CD14-positive monocyte (primary cell): ENCODE measurements around the gene RPL26. TPM values are rescaled to one million over a fixed set of nuclear protein-coding genes. Genes with fewer than 3 reads are reported as not detected.

ENCODE experiments used
- DNase-seq, 3 donors: peaks; one replicate each; pipeline ENCODE4 v3.0.0-alpha.2; 2011 to 2022
- H2AFZ ChIP-seq: 2 replicates; pipeline ENCODE4 v1.6.0; 2012; ENCODE audit warnings: mild to moderate bottlenecking, low read depth, low read length, inconsistent platforms; ENCODE audit not compliant: insufficient read depth, poor library complexity, severe bottlenecking
- H3K27ac ChIP-seq, 2 donors: 1 replicate in 1 of 2; 2 replicates in 1 of 2; pipeline ENCODE4 v1.5.1; 2012 to 2013; ENCODE audit warnings: low read length in 2 of 2, control low read depth in 1 of 2, inconsistent platforms in 1 of 2, low read depth in 1 of 2, mild to moderate bottlenecking in 1 of 2
- H3K27me3 ChIP-seq, 2 donors: one replicate each; pipeline versions ENCODE4 v1.6.0 to v1.6.1; 2011 to 2013; ENCODE audit warnings: low read length in 2 of 2; ENCODE audit not compliant: control insufficient read depth in 2 of 2, insufficient read depth in 2 of 2
- H3K36me3 ChIP-seq, 2 donors: replicated peaks in 1 of 2; 1 replicate in 1 of 2; 2 replicates in 1 of 2; pipeline versions ENCODE4 v1.5.1 to v1.6.1; 2012 to 2013; ENCODE audit warnings: low read length in 2 of 2, control low read depth in 1 of 2, inconsistent platforms in 1 of 2, mild to moderate bottlenecking in 1 of 2; ENCODE audit not compliant: insufficient read depth in 2 of 2, control insufficient read depth in 1 of 2
- H3K4me1 ChIP-seq, 2 donors: 1 replicate in 1 of 2; 2 replicates in 1 of 2; pipeline versions ENCODE4 v1.5.1 to v1.6.1; 2012 to 2013; ENCODE audit warnings: low read length in 2 of 2, control low read depth in 1 of 2, inconsistent platforms in 1 of 2, mild to moderate bottlenecking in 1 of 2, moderate library complexity in 1 of 2; ENCODE audit not compliant: insufficient read depth in 2 of 2, control insufficient read depth in 1 of 2
- H3K4me2 ChIP-seq: replicated peaks from 2 replicates; pipeline ENCODE3; 2012; ENCODE audit warnings: low read length, moderate library complexity, mild to moderate bottlenecking; ENCODE audit not compliant: poor library complexity, severe bottlenecking; ENCODE audit errors: extremely low read depth
- H3K4me3 ChIP-seq, 3 experiments: fragments of 200-600 bp in 1 of 3; sonication (generic) in 1 of 3; replicated peaks in 1 of 3; 1 replicate in 2 of 3; 2 replicates in 1 of 3; pipeline ENCODE4 v1.5.1; 2011 to 2013; ENCODE audit warnings: low read length in 3 of 3, mild to moderate bottlenecking in 3 of 3, control low read depth in 2 of 3, low read depth in 2 of 3, inconsistent platforms in 1 of 3, moderate library complexity in 1 of 3
- H3K79me2 ChIP-seq: 2 replicates; pipeline ENCODE4 v1.6.0; 2012; ENCODE audit warnings: mild to moderate bottlenecking, control low read depth, inconsistent platforms, low read length, moderate library complexity; ENCODE audit not compliant: insufficient read depth
- H3K9ac ChIP-seq: 2 replicates; pipeline ENCODE4 v1.6.0; 2017; ENCODE audit warnings: low read length, mild to moderate bottlenecking; ENCODE audit not compliant: insufficient read depth, poor library complexity, severe bottlenecking
- H3K9me3 ChIP-seq, 2 donors: replicated peaks in 1 of 2; 1 replicate in 1 of 2; 2 replicates in 1 of 2; pipeline versions ENCODE4 v1.5.1 to v1.6.1; 2012 to 2013; ENCODE audit warnings: low read length in 2 of 2, control low read depth in 1 of 2; ENCODE audit not compliant: control insufficient read depth in 1 of 2, insufficient read depth in 1 of 2
- H4K20me1 ChIP-seq: 2 replicates; pipeline ENCODE4 v1.6.0; 2012; ENCODE audit warnings: mild to moderate bottlenecking, low read length, control low read depth, moderate library complexity; ENCODE audit not compliant: insufficient read depth
- H3K27ac Mint-ChIP-seq, 7 donors: one replicate each; pipeline ENCODE4 v1.8.0; 2020; ENCODE audit warnings: mild to moderate bottlenecking in 7 of 7, mixed read lengths in 7 of 7, moderate library complexity in 6 of 7, inconsistent platforms in 2 of 7
- H3K27me3 Mint-ChIP-seq, 3 donors: one replicate each; pipeline ENCODE4 v1.8.0; 2021 to 2022; ENCODE audit warnings: low read depth in 3 of 3, mild to moderate bottlenecking in 3 of 3, mixed read lengths in 3 of 3, moderate library complexity in 3 of 3, inconsistent platforms in 1 of 3
- H3K36me3 Mint-ChIP-seq, 2 donors: one replicate each; pipeline ENCODE4 v1.8.0; 2020; ENCODE audit warnings: mixed read lengths in 2 of 2, inconsistent platforms in 1 of 2, mild to moderate bottlenecking in 1 of 2
- H3K4me1 Mint-ChIP-seq: one replicate; pipeline ENCODE4 v1.8.0; 2020; ENCODE audit warnings: mild to moderate bottlenecking, mixed read lengths
- H3K4me3 Mint-ChIP-seq, 2 donors: one replicate each; pipeline ENCODE4 v1.8.0; 2020; ENCODE audit warnings: mild to moderate bottlenecking in 2 of 2, mixed read lengths in 2 of 2, moderate library complexity in 1 of 2
- H3K9me3 Mint-ChIP-seq, 7 donors: one replicate each; pipeline ENCODE4 v1.8.0; 2020 to 2022; ENCODE audit warnings: mixed read lengths in 7 of 7, mild to moderate bottlenecking in 6 of 7, moderate library complexity in 6 of 7, inconsistent platforms in 2 of 7
- WGBS: methylation state at CpG from one replicate; pipeline ENCODE4 v1.1.5; 2013; ENCODE audit warnings: missing lambda C conversion rate; ENCODE audit not compliant: insufficient coverage; 5-methylcytosine and 5-hydroxymethylcytosine counted together
- intact Hi-C, 2 donors: fragments of 100-400 bp; cut with micrococcal nuclease; formaldehyde crosslinking; loops; one replicate each; pipeline versions ENCODE4 v1.15.0 to v1.15.1; 2023
- polyA plus RNA-seq, 3 donors: library from polyadenylated mRNA; depleted of rRNA in 1 of 3; unstranded in 2 of 3; stranded (reverse) in 1 of 3; fragments of 300-500 nt in 2 of 3; fragments of >200 nt in 1 of 3; fragmentation: Illumina TruSeq in 2 of 3; gene quantifications; 1 replicate in 2 of 3; 2 replicates in 1 of 3; pipeline ENCODE4 v1.2.3, GENCODE V29; 2012 to 2021
- TF ChIP-seq, protein P1 (sequence below): fragments of 200-600 bp; IDR thresholded peaks from one replicate; pipeline ENCODE4 v1.8.0; 2022; ENCODE audit warnings: antibody characterized with exemption, mild to moderate bottlenecking

Gene RPL26
- polyA plus RNA-seq, 3 donors: 859 to 4,469 (median 884) TPM

DNA sequence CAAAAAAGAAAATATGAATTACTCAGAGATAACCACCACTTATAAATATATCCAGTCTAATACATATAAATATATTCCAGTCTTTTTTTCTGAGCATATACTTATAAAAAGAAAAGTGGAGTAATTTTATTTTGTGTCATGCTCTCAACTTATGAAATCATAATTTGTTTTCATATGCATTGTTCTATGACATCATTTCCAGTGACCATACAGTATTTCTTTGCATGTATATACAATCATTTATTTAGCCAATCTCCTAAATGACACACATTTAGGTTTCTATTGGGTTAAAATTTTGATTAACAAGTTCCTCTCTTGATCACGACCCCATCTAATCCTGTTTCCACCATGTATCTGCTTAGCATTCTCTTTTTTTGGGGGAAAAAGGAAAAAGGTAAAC lies 36.3 kb upstream of the RPL26 start:
- no CpG with 5 or more reads among the region's 1 CpG for WGBS
- Histone ChIP-seq H3K27me3 (no peaks in the 10 kb centered on the region), H3K36me3 (no peaks in the 10 kb centered on the region), H3K9ac (no peak overlapping the region), H3K27ac (peak overlapping the region in 1 of 2 donors; percentile 94), H3K4me1 (peaks cover 64 to 85% of the 10 kb centered on the region in 2 donors), H3K4me3 (peak overlapping the region in 1 of 3 experiments; percentile 27), H3K79me2 (peaks cover 4% of the 10 kb centered on the region), H4K20me1 (no peaks in the 10 kb centered on the region), H3K9me3 (no peaks in the 10 kb centered on the region), H2AFZ (no peak overlapping the region), H3K4me2 (no peak overlapping the region)
- peaks cover 90% of the 10 kb centered on the region for H3K4me1 Mint-ChIP-seq
- H3K36me3 Mint-ChIP-seq: peaks cover 15 to 20% of the 10 kb centered on the region in 2 donors
- peak overlapping the region; percentile 91 to 99 (median 97) for H3K27ac Mint-ChIP-seq
- H3K4me3 Mint-ChIP-seq: no peak overlapping the region
- intact Hi-C loops: no loop called here
- H3K27me3 Mint-ChIP-seq: peaks cover 0 to 2% (median 0%) of the 10 kb centered on the region in 3 donors
- TF ChIP-seq, protein P1, sequence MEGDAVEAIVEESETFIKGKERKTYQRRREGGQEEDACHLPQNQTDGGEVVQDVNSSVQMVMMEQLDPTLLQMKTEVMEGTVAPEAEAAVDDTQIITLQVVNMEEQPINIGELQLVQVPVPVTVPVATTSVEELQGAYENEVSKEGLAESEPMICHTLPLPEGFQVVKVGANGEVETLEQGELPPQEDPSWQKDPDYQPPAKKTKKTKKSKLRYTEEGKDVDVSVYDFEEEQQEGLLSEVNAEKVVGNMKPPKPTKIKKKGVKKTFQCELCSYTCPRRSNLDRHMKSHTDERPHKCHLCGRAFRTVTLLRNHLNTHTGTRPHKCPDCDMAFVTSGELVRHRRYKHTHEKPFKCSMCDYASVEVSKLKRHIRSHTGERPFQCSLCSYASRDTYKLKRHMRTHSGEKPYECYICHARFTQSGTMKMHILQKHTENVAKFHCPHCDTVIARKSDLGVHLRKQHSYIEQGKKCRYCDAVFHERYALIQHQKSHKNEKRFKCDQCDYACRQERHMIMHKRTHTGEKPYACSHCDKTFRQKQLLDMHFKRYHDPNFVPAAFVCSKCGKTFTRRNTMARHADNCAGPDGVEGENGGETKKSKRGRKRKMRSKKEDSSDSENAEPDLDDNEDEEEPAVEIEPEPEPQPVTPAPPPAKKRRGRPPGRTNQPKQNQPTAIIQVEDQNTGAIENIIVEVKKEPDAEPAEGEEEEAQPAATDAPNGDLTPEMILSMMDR: no peak
- no peak for DNase-seq
- peaks cover 0 to 7% (median 0%) of the 10 kb centered on the region in 7 donors for H3K9me3 Mint-ChIP-seq

DNA sequence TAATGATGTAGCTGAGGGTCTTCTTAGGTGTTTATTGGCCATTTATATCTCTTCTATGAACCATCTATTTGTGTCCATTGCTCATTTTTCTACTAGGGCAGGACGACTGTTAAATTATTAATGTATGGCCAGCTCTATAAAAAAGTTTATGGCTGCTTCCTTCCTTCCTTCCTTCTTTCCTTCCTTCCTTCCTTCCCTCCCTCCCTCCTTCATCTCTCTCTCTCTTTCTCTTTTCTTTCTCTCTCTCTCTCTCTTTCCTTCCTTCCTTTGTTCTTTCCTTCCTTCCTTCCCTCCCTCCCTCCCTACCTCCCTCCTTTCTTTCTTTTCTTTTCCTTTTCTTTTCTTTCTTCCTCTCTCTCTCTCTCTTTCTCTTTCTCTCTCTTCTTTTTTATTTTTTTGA lies 35.5 kb upstream of the RPL26 start:
- Histone ChIP-seq H3K4me3 (peak overlapping the region in 1 of 3 experiments; percentile 50), H2AFZ (no peak overlapping the region), H3K4me1 (peaks cover 65 to 91% of the 10 kb centered on the region in 2 donors), H3K27ac (peak overlapping the region; percentile 57 to 94), H3K27me3 (no peaks in the 10 kb centered on the region), H3K9ac (no peak overlapping the region), H3K9me3 (no peaks in the 10 kb centered on the region), H3K4me2 (peak overlapping the region; percentile 60), H3K79me2 (peaks cover 9% of the 10 kb centered on the region), H4K20me1 (no peaks in the 10 kb centered on the region), H3K36me3 (no peaks in the 10 kb centered on the region)
- H3K4me1 Mint-ChIP-seq: peaks cover 91% of the 10 kb centered on the region
- H3K36me3 Mint-ChIP-seq: peaks cover 15 to 20% of the 10 kb centered on the region in 2 donors
- peak overlapping the region; percentile 91 to 99 (median 95) for H3K27ac Mint-ChIP-seq
- no peak overlapping the region for H3K4me3 Mint-ChIP-seq
- intact Hi-C loops: no loop called here
- whole genome bisulfite sequencing: no CpG with 5 or more reads among the region's 1 CpG
- H3K27me3 Mint-ChIP-seq: peaks cover 0 to 2% (median 0%) of the 10 kb centered on the region in 3 donors
- no peak for DNase-seq
- TF ChIP-seq, protein P1: no peak
- H3K9me3 Mint-ChIP-seq: peaks cover 0 to 6% (median 0%) of the 10 kb centered on the region in 7 donors
